Sigmoid colon (tissue), 4 donors: ENCODE data around the gene ALKBH6.

Experiments
- CTCF ChIP-seq, 4 experiments: fragments of 450-650 bp in 3 of 4; fragments of 200-600 bp in 1 of 4; IDR thresholded peaks; one replicate each; pipeline ENCODE4 v1.5.1; 2016 to 2019; ENCODE audit warnings: antibody characterized with exemption in 4 of 4, mild to moderate bottlenecking in 3 of 4, moderate library complexity in 2 of 4
- EP300 ChIP-seq, 4 donors: sonication (generic); formaldehyde crosslinking; IDR thresholded peaks; one replicate each; pipeline ENCODE4 v1.6.1; 2017; ENCODE audit warnings: antibody characterized with exemption in 4 of 4
- POLR2A ChIP-seq, 2 donors: fragments of 450-650 bp; IDR thresholded peaks; one replicate each; pipeline ENCODE4 v1.6.1; 2016; ENCODE audit warnings: antibody characterized with exemption in 2 of 2, mild to moderate bottlenecking in 2 of 2, moderate library complexity in 2 of 2

GRCh38 chr19:36047835-36048234 is 33.8 kb upstream of the ALKBH6 start:
- TF ChIP-seq CTCF (IDR thresholded peaks at IDR 0.05) (no peak), EP300 (IDR thresholded peaks at IDR 0.05) (no peak), POLR2A (IDR thresholded peaks at IDR 0.05) (no peak)
